HepG2 (cell line): ENCODE results near the gene PNPLA1. TPM values are rescaled to one million over a fixed set of nuclear protein-coding genes. Genes with fewer than 3 reads are reported as not detected.

Experiments used
- AKNA ChIP-seq: sonication (generic); formaldehyde crosslinking; IDR thresholded peaks from 2 replicates; pipeline ENCODE4 v1.4.0; 2020; ENCODE audit warnings: missing genetic modification reagents, borderline replicate concordance
- GPBP1L1 ChIP-seq: sonication (generic); formaldehyde crosslinking; IDR thresholded peaks from 2 replicates; pipeline ENCODE4 v1.5.0; 2020; ENCODE audit warnings: mild to moderate bottlenecking, missing genetic modification reagents
- HOXA5 ChIP-seq: sonication (generic); formaldehyde crosslinking; IDR thresholded peaks from 2 replicates; pipeline ENCODE4 v1.4.0; 2020; ENCODE audit warnings: missing genetic modification reagents
- IKZF4 ChIP-seq: sonication (generic); formaldehyde crosslinking; IDR thresholded peaks from 2 replicates; pipeline ENCODE4 v1.5.1; 2020; ENCODE audit warnings: borderline replicate concordance, mild to moderate bottlenecking, low read depth, missing genetic modification reagents; ENCODE audit errors: not compliant biosample characterization
- ISL2 ChIP-seq: sonication (generic); formaldehyde crosslinking; IDR thresholded peaks from 2 replicates; pipeline ENCODE4 v1.5.0; 2020; ENCODE audit warnings: missing genetic modification reagents
- JUND ChIP-seq: sonication (generic); formaldehyde crosslinking; IDR thresholded peaks from 2 replicates; pipeline ENCODE4 v1.8.0; 2022; ENCODE audit warnings: mild to moderate bottlenecking, missing genetic modification reagents
- KLF15 ChIP-seq: sonication (generic); formaldehyde crosslinking; IDR thresholded peaks from 2 replicates; pipeline ENCODE4 v1.8.1; 2023; ENCODE audit warnings: borderline replicate concordance, mild to moderate bottlenecking, inconsistent platforms, missing genetic modification reagents, mixed read lengths
- MEIS2 ChIP-seq: sonication (generic); formaldehyde crosslinking; IDR thresholded peaks from 2 replicates; pipeline ENCODE4 v1.9.0; 2021; ENCODE audit warnings: mild to moderate bottlenecking, missing genetic modification reagents
- MZF1 ChIP-seq: sonication (generic); formaldehyde crosslinking; IDR thresholded peaks from 2 replicates; pipeline ENCODE4 v1.8.1; 2023; ENCODE audit warnings: mild to moderate bottlenecking, missing genetic modification reagents, borderline replicate concordance
- RELA ChIP-seq: sonication (generic); formaldehyde crosslinking; IDR thresholded peaks from 2 replicates; pipeline ENCODE4 v1.4.0; 2020; ENCODE audit warnings: missing genetic modification reagents
- YEATS2 ChIP-seq: sonication (generic); formaldehyde crosslinking; IDR thresholded peaks from 2 replicates; pipeline ENCODE4 v1.4.0; 2020; ENCODE audit warnings: missing genetic modification reagents, borderline replicate concordance
- ZBTB1 ChIP-seq: sonication (generic); formaldehyde crosslinking; IDR thresholded peaks from 2 replicates; pipeline ENCODE4 v1.4.0; 2020; ENCODE audit warnings: missing genetic modification reagents, borderline replicate concordance
- ZNF382 ChIP-seq: sonication (generic); formaldehyde crosslinking; IDR thresholded peaks from 2 replicates; pipeline ENCODE4 v1.5.0; 2020; ENCODE audit warnings: missing genetic modification reagents, mild to moderate bottlenecking, borderline replicate concordance
- ZNF605 ChIP-seq: sonication (generic); formaldehyde crosslinking; IDR thresholded peaks from 2 replicates; pipeline ENCODE4 v1.8.0; 2022; ENCODE audit warnings: mild to moderate bottlenecking, missing genetic modification reagents
- ZNF7 ChIP-seq: IDR thresholded peaks from 2 replicates; pipeline ENCODE4 v1.6.1; 2016; ENCODE audit warnings: missing biosample characterization, missing genetic modification reagents
- polyA plus RNA-seq, 8 experiments: library from polyadenylated mRNA; depleted of rRNA in 3 of 8; stranded (reverse) in 7 of 8; unstranded in 1 of 8; fragments of >200 nt; fragmentation: Illumina TruSeq in 4 of 8; extraction: Trizol in 4 of 8; gene quantifications; 2 replicates each; pipeline versions ENCODE4 v1.2.1 to v1.2.3, GENCODE V29; 2011 to 2016; ENCODE audit warnings: low read depth in 4 of 8, missing spikeins in 1 of 8, mixed read lengths in 1 of 8; ENCODE audit not compliant: insufficient read depth in 1 of 8
- total RNA-seq, 5 experiments: library from RNA; depleted of rRNA; stranded (reverse); fragments of >200 nt; fragmentation: Illumina TruSeq; extraction: Trizol; gene quantifications; 2 replicates each; pipeline ENCODE4 v1.2.3, GENCODE V29; 2016; ENCODE audit warnings: low read depth in 1 of 5

PNPLA1 gene
- total and polyA plus RNA-seq, 2 of the 13 experiments (the other 11 are each of a cell fraction or from before 2014, with no cell fraction given), result not detected

- TF ChIP-seq AKNA (no peak), KLF15 (CRISPR knock-in tag) (no peak), MZF1 (CRISPR knock-in tag) (no peak), MEIS2 (CRISPR knock-in tag) (peak; percentile 73; the same call in 1 of the 2 replicates), ZBTB1 (CRISPR knock-in tag) (no peak), IKZF4 (no peak), RELA (CRISPR knock-in tag) (no peak), ISL2 (no peak), ZNF7 (no peak), ZNF382 (no peak), YEATS2 (CRISPR knock-in tag) (no peak), JUND (CRISPR knock-in tag) (no peak), HOXA5 (peak; percentile 83), GPBP1L1 (no peak), ZNF605 (CRISPR knock-in tag) (peak; percentile 75; the same call in 1 of the 2 replicates)
These were observed 25.1 kb upstream of the PNPLA1 start (continued) for GRCh38 chr6:36244641-36245280.
